ENCODE results near the gene NANOS2.

DNA sequence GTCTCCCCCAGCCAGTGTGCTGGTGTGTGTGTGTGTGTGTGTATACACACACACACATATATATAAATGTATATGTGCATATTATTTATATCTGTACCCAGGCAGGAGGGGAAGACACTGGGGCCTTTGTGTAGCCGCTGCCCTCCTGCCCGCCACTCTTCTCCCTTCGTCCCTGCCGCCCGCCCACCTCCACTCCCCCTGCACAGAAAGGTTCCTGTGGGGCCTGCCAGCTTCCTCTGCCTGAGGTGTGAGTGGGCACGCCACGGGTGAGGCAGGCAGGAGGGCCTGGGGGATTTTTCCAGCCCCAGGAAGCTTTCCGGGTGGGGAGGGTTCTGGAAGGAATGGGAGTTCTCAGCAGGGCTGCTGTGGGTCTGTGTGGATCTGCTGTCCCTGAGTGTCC, 35.5 kb downstream of the NANOS2 start:
- TF ChIP-seq EZH2phosphoT487 (IDR thresholded peaks at IDR 0.05; ENCODE audit: insufficient read depth, low read depth) = no peak
- TF ChIP-seq EZH2 (IDR thresholded peaks at IDR 0.05; ENCODE audit: insufficient read depth, poor library complexity, severe bottlenecking) = no peak
